Measurements from ENCODE around the gene GRAMD1C.

GRCh38 chr3:113894927-113895326, 56.3 kb downstream of the GRAMD1C start:
- TF ChIP-seq MAX (IDR thresholded peaks at IDR 0.05) (no peak), TAF1 (IDR thresholded peaks at IDR 0.05; ENCODE audit: low read depth) (no peak), NFIC (IDR thresholded peaks at IDR 0.05) (no peak), CREB1 (IDR thresholded peaks at IDR 0.05; ENCODE audit: low read depth) (no peak)

Measured in Ishikawa (cell line).